Neural cell (in vitro differentiated cells): Measurements from ENCODE around the gene DPP6.

Experiments
- EP300 ChIP-seq: fragments of 450-650 bp; conservative IDR thresholded peaks from 2 replicates; pipeline ENCODE4 v1.6.1; 2014; ENCODE audit warnings: antibody characterized with exemption, mild to moderate bottlenecking, moderate library complexity; ENCODE audit not compliant: poor library complexity, severe bottlenecking
- EZH2 ChIP-seq: fragments of 200-600, 300-800 bp; shearing (Covaris generic), sonication (generic); IDR thresholded peaks from 2 replicates; pipeline ENCODE4 v1.6.1; 2014; ENCODE audit warnings: antibody characterized with exemption, low read length, borderline replicate concordance, mild to moderate bottlenecking; ENCODE audit not compliant: insufficient read depth, poor library complexity, severe bottlenecking
- POLR2AphosphoS5 ChIP-seq: IDR thresholded peaks from 2 replicates; pipeline ENCODE4 v1.6.1; 2012
- RAD21 ChIP-seq: fragments of 450-650 bp; conservative IDR thresholded peaks from 2 replicates; pipeline ENCODE4 v1.6.1; 2014; ENCODE audit warnings: antibody characterized with exemption, mild to moderate bottlenecking, moderate library complexity
- TF ChIP-seq, protein P1 (sequence below): fragments of 450-650 bp; IDR thresholded peaks from 2 replicates; pipeline ENCODE4 v1.5.1; 2014; ENCODE audit warnings: antibody characterized with exemption, mild to moderate bottlenecking, moderate library complexity; ENCODE audit not compliant: poor library complexity, severe bottlenecking
- TF ChIP-seq, protein P2 (sequence below): IDR thresholded peaks from 2 replicates; pipeline ENCODE4 v1.6.1; 2012; ENCODE audit warnings: borderline replicate concordance

DNA sequence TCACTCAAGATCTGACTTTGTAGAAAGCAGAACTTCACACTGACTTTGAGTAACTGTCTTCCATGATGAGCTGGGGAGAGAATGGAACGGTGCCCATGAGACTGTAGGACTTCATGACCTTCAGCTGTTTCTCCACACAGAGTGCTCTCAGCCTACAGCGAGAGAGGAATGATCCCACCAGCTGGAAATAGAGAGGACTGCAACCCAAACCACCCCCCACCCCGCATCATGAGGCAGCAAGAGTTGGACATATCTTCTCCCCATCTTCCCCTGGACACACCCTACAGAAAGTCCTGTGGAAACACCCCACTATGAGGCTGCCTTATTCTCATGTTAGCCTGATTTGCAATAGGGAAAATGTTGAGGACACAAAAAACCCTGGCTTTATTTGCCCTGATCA lies 638.2 kb downstream of the DPP6 start:
- TF ChIP-seq, protein P1, sequence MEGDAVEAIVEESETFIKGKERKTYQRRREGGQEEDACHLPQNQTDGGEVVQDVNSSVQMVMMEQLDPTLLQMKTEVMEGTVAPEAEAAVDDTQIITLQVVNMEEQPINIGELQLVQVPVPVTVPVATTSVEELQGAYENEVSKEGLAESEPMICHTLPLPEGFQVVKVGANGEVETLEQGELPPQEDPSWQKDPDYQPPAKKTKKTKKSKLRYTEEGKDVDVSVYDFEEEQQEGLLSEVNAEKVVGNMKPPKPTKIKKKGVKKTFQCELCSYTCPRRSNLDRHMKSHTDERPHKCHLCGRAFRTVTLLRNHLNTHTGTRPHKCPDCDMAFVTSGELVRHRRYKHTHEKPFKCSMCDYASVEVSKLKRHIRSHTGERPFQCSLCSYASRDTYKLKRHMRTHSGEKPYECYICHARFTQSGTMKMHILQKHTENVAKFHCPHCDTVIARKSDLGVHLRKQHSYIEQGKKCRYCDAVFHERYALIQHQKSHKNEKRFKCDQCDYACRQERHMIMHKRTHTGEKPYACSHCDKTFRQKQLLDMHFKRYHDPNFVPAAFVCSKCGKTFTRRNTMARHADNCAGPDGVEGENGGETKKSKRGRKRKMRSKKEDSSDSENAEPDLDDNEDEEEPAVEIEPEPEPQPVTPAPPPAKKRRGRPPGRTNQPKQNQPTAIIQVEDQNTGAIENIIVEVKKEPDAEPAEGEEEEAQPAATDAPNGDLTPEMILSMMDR, result no peak
- TF ChIP-seq EP300, result no peak
- TF ChIP-seq EZH2, result no peak
- TF ChIP-seq POLR2AphosphoS5, result no peak
- TF ChIP-seq, protein P2, sequence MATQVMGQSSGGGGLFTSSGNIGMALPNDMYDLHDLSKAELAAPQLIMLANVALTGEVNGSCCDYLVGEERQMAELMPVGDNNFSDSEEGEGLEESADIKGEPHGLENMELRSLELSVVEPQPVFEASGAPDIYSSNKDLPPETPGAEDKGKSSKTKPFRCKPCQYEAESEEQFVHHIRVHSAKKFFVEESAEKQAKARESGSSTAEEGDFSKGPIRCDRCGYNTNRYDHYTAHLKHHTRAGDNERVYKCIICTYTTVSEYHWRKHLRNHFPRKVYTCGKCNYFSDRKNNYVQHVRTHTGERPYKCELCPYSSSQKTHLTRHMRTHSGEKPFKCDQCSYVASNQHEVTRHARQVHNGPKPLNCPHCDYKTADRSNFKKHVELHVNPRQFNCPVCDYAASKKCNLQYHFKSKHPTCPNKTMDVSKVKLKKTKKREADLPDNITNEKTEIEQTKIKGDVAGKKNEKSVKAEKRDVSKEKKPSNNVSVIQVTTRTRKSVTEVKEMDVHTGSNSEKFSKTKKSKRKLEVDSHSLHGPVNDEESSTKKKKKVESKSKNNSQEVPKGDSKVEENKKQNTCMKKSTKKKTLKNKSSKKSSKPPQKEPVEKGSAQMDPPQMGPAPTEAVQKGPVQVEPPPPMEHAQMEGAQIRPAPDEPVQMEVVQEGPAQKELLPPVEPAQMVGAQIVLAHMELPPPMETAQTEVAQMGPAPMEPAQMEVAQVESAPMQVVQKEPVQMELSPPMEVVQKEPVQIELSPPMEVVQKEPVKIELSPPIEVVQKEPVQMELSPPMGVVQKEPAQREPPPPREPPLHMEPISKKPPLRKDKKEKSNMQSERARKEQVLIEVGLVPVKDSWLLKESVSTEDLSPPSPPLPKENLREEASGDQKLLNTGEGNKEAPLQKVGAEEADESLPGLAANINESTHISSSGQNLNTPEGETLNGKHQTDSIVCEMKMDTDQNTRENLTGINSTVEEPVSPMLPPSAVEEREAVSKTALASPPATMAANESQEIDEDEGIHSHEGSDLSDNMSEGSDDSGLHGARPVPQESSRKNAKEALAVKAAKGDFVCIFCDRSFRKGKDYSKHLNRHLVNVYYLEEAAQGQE, result no peak
- TF ChIP-seq RAD21, result no peak
